ENCODE data around the gene CEACAM3.

CEACAM3 gene

DNA sequence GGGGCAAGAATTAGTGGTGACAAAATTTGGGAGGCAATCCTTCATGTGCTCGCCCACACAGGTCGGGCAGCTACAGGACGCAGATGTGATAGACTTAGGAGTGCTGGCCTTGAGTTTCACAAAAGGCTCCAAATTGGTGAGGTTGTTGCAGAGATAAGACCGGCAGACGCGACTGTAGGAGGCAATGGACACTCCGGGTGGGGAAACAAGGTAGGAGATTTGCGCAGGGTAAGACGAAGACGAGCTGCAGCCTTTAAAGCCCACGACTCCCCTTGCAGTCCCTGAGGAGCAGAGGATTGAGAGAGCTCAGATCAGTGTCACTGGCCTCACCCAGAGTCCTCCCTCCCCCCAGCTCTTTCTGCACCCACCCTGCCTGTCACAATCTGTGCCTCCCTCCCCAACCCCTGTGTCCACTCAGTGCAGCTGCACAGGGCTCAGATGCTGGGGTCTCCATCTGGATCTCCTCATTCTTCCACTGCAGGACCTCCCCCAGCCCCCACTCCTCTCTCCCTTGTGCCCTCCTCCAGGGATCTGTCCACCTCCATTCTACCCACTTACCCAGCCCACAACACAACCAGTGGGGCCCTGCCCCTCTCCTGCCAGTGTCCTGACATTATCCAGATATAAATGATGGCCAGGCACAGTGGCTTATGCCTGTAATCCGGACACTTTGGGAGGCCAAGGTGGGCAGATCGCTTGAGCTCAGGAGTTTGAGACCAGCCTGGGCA, 41.8 kb downstream of the CEACAM3 start:
- H3K9me3 ChIP-seq (ENCODE audit: low read length), result no peaks in the 10 kb centered on the region
- H3K79me2 ChIP-seq (ENCODE audit: insufficient read depth, low read length), result no peaks in the 10 kb centered on the region
- no peak overlapping the region for H3K9ac ChIP-seq (ENCODE audit: low read length)
- no peaks in the 10 kb centered on the region for H4K20me1 ChIP-seq (ENCODE audit: insufficient read depth, low read length)
- H3K36me3 ChIP-seq (ENCODE audit: insufficient read depth, low read length), result no peaks in the 10 kb centered on the region
- no peak overlapping the region for H3K4me3 ChIP-seq (ENCODE audit: low read depth, low read length, poor library complexity, severe bottlenecking)
- no peak overlapping the region for H2AFZ ChIP-seq (ENCODE audit: low read length)
- no peaks in the 10 kb centered on the region for H3K4me1 ChIP-seq (ENCODE audit: insufficient read depth, low read length, severe bottlenecking)
- H3F3A ChIP-seq (ENCODE audit: insufficient read depth, low read length), result no peaks in the 10 kb centered on the region
- TF ChIP-seq EZH2 (IDR thresholded peaks at IDR 0.05; ENCODE audit: borderline replicate concordance, low read length) (no peak), CTCF (IDR thresholded peaks at IDR 0.05; ENCODE audit: low read length) (no peak)
- no peak overlapping the region for H3K27ac ChIP-seq (ENCODE audit: low read depth, low read length, poor library complexity, severe bottlenecking)
- no peaks in the 10 kb centered on the region; the same call in 1 of the 2 replicates for H3K27me3 ChIP-seq (ENCODE audit: insufficient read depth, low read length)
- H3K4me2 ChIP-seq (ENCODE audit: low read length), result no peak overlapping the region
- no peaks in the 10 kb centered on the region for H3K9me2 ChIP-seq (ENCODE audit: low read depth, low read length)

GRCh38 chr19:41839211-41839610, 42.8 kb downstream of the CEACAM3 start:
- Histone ChIP-seq H2AFZ (ENCODE audit: low read length) (no peak overlapping the region), H3K36me3 (ENCODE audit: insufficient read depth, low read length) (no peaks in the 10 kb centered on the region), H3K27ac (ENCODE audit: low read depth, low read length, poor library complexity, severe bottlenecking) (no peak overlapping the region), H3K4me3 (ENCODE audit: low read depth, low read length, poor library complexity, severe bottlenecking) (no peak overlapping the region), H3K9me3 (ENCODE audit: low read length) (no peaks in the 10 kb centered on the region), H3K9ac (ENCODE audit: low read length) (no peak overlapping the region), H3K79me2 (ENCODE audit: insufficient read depth, low read length) (no peaks in the 10 kb centered on the region), H4K20me1 (ENCODE audit: insufficient read depth, low read length) (no peaks in the 10 kb centered on the region), H3K4me1 (ENCODE audit: insufficient read depth, low read length, severe bottlenecking) (no peaks in the 10 kb centered on the region), H3K9me2 (ENCODE audit: low read depth, low read length) (no peaks in the 10 kb centered on the region), H3K27me3 (ENCODE audit: insufficient read depth, low read length) (no peaks in the 10 kb centered on the region; the same call in 1 of the 2 replicates), H3F3A (ENCODE audit: insufficient read depth, low read length) (no peaks in the 10 kb centered on the region), H3K4me2 (ENCODE audit: low read length) (no peak overlapping the region)
- TF ChIP-seq CTCF (IDR thresholded peaks at IDR 0.05; ENCODE audit: low read length) (no peak), EZH2 (IDR thresholded peaks at IDR 0.05; ENCODE audit: borderline replicate concordance, low read length) (no peak)

GRCh38 chr19:41843371-41843770, 47.0 kb downstream of the CEACAM3 start:
- Histone ChIP-seq H3K79me2 (ENCODE audit: insufficient read depth, low read length) (no peaks in the 10 kb centered on the region), H3K4me3 (ENCODE audit: low read depth, low read length, poor library complexity, severe bottlenecking) (no peak overlapping the region), H3F3A (ENCODE audit: insufficient read depth, low read length) (no peaks in the 10 kb centered on the region), H2AFZ (ENCODE audit: low read length) (no peak overlapping the region), H3K36me3 (ENCODE audit: insufficient read depth, low read length) (no peaks in the 10 kb centered on the region), H3K9me3 (ENCODE audit: low read length) (no peaks in the 10 kb centered on the region), H3K4me2 (ENCODE audit: low read length) (no peak overlapping the region), H3K9me2 (ENCODE audit: low read depth, low read length) (no peaks in the 10 kb centered on the region), H3K27me3 (ENCODE audit: insufficient read depth, low read length) (no peaks in the 10 kb centered on the region; the same call in none of the 2 replicates), H3K4me1 (ENCODE audit: insufficient read depth, low read length, severe bottlenecking) (no peaks in the 10 kb centered on the region), H4K20me1 (ENCODE audit: insufficient read depth, low read length) (no peaks in the 10 kb centered on the region), H3K27ac (ENCODE audit: low read depth, low read length, poor library complexity, severe bottlenecking) (no peak overlapping the region), H3K9ac (ENCODE audit: low read length) (no peak overlapping the region)
- no peak for TF ChIP-seq CTCF (IDR thresholded peaks at IDR 0.05; ENCODE audit: low read length)
- TF ChIP-seq EZH2 (IDR thresholded peaks at IDR 0.05; ENCODE audit: borderline replicate concordance, low read length), result no peak

All from OCI-LY1 (cell line).